ENCODE measurements around the gene UTP4. TPM values are rescaled to one million over a fixed set of nuclear protein-coding genes. Genes with fewer than 3 reads are reported as not detected.

UTP4 gene
- total RNA-seq, 2 donors from 2014 or later, result 11.4 to 29.6 TPM

- H3K27ac ChIP-seq, result no peak overlapping the region
Observed at GRCh38 chr16:69166946-69167930, 34.8 kb downstream of the UTP4 start.

GRCh38 chr16:69169051-69169450 is 36.6 kb downstream of the UTP4 start:
- TF ChIP-seq CTCF (IDR thresholded peaks at IDR 0.05), result no peak

More at GRCh38 chr16:69166946-69167930, 34.8 kb downstream of the UTP4 start:
- Histone ChIP-seq H3K36me3 (peaks cover 53% of the 10 kb centered on the region), H3K4me1 (peaks cover 0 to 17% of the 10 kb centered on the region in 2 donors), H3K4me3 (no peak overlapping the region), H3K9me3 (no peaks in the 10 kb centered on the region), H3K27me3 (no peaks in the 10 kb centered on the region)
- no peak for TF ChIP-seq CTCF (IDR thresholded peaks at IDR 0.05)
- DNase-seq (ENCODE audit: low spot score), result no peak

GRCh38 chr16:69169607-69170352 is 37.3 kb downstream of the UTP4 start:
- Histone ChIP-seq H3K27ac (no peak overlapping the region), H3K9me3 (no peaks in the 10 kb centered on the region), H3K4me1 (peaks cover 0 to 26% of the 10 kb centered on the region in 2 donors), H3K36me3 (peaks cover 35% of the 10 kb centered on the region), H3K4me3 (no peak overlapping the region), H3K27me3 (no peaks in the 10 kb centered on the region)
- no peak for TF ChIP-seq CTCF (IDR thresholded peaks at IDR 0.05)
- DNase-seq (ENCODE audit: low spot score), result no peak

More at GRCh38 chr16:69169051-69169450, 36.6 kb downstream of the UTP4 start:
- Histone ChIP-seq H3K27ac (no peak overlapping the region), H3K9me3 (no peaks in the 10 kb centered on the region), H3K4me1 (peaks cover 0 to 26% of the 10 kb centered on the region in 2 donors), H3K27me3 (no peaks in the 10 kb centered on the region), H3K4me3 (no peak overlapping the region), H3K36me3 (peaks cover 40% of the 10 kb centered on the region)
- no peak for DNase-seq (ENCODE audit: low spot score)

- peaks cover 0 to 17% of the 10 kb centered on the region in 2 donors for H3K4me1 ChIP-seq
- no peak overlapping the region for H3K4me3 ChIP-seq
Observed at GRCh38 chr16:69171325-69172084, 39.1 kb downstream of the UTP4 start.

More at GRCh38 chr16:69171325-69172084, 39.1 kb downstream of the UTP4 start:
- no peak for TF ChIP-seq CTCF (IDR thresholded peaks at IDR 0.05)
- Histone ChIP-seq H3K27ac (peak overlapping the region; percentile 62 to 71), H3K9me3 (no peaks in the 10 kb centered on the region), H3K27me3 (no peaks in the 10 kb centered on the region), H3K36me3 (peaks cover 18% of the 10 kb centered on the region)
- DNase-seq (ENCODE audit: low spot score), result no peak
